Measurements from ENCODE around the gene FAM177A1.
"Not testable (repeated sequence)": the region's sequence is repeated elsewhere in the genome, so short reads cannot be mapped to it uniquely, and the experiment has no call there.

FAM177A1 gene, protein sequence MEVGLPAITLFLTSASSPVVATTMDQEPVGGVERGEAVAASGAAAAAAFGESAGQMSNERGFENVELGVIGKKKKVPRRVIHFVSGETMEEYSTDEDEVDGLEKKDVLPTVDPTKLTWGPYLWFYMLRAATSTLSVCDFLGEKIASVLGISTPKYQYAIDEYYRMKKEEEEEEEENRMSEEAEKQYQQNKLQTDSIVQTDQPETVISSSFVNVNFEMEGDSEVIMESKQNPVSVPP

DNA sequence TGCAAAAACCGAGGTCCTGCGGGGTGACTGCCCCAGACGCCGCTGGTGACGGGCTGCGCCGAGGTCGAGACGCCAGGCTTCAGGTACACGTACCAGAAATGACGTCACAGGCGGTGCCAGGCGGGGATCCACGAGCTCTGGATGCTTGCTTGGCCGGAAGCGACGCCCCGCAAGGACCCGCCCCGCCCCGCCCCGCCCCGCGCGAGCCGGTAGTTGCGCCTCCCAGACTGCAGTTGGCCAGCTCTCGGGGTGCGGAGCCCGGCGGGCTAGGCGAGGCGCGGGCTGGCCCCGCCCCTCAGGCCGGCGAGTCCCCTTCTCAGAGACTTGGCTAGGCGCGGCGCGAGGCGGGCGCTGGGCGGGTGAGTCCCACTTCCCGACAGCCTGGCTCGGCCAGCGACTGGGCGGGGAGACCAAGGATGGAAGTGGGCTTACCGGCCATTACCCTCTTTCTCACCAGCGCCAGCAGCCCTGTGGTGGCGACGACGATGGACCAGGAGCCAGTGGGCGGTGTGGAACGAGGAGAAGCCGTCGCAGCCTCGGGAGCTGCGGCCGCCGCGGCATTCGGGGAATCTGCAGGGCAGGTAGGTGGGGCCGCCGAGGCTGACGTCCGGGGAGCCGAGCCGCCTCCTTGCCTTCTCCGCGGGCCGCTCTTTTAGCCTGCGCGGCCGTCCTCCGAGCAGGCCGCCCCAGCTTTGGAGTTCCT is at the start of gene FAM177A1:
Gene FAM177A1 (plus strand): TSS at position 225 of the 703 bp plus-strand sequence. CDS start 192 bp downstream, at position 417.
- H3K27ac Mint-ChIP-seq, result peak within 1 kb of the TSS; percentile 93
- no peaks in the 10 kb centered on the region for H3K9me3 Mint-ChIP-seq
- H3K4me3 Mint-ChIP-seq, result peak within 1 kb of the TSS; percentile 98
- no peaks in the 10 kb centered on the region for H3K36me3 Mint-ChIP-seq
- H3K4me1 Mint-ChIP-seq, result peaks cover 26% of the 10 kb centered on the region
- ATAC-seq, result peak; percentile 99
- H3K27me3 Mint-ChIP-seq, result no peaks in the 10 kb centered on the region

DNA sequence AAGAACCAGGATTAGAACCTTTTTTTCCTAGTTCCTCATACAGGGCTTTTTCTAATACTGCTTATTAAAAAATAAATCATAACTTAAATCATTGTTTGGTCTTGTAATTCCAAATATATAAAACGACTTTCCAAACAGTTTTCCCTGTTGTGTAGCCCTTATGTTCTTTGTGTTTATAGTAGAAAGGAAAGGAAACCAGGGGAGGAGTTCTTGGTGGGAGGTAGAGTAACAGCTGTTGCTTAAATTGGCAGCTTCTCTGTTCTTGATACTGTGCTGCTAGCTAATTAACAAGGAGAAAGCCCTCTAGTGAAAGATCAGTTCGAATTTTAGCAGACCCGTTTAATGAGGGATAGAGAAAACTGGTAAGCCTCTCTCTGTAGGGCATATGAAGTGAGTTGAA is 48.3 kb upstream of the FAM177A1 start:
- H3K9me3 Mint-ChIP-seq, result no peaks in the 10 kb centered on the region
- H3K4me3 Mint-ChIP-seq, result no peak overlapping the region
- no peak for ATAC-seq
- H3K27me3 Mint-ChIP-seq, result no peaks in the 10 kb centered on the region
- H3K36me3 Mint-ChIP-seq, result peaks cover 26% of the 10 kb centered on the region
- peaks cover 10% of the 10 kb centered on the region for H3K4me1 Mint-ChIP-seq
- no peak overlapping the region for H3K27ac Mint-ChIP-seq

DNA sequence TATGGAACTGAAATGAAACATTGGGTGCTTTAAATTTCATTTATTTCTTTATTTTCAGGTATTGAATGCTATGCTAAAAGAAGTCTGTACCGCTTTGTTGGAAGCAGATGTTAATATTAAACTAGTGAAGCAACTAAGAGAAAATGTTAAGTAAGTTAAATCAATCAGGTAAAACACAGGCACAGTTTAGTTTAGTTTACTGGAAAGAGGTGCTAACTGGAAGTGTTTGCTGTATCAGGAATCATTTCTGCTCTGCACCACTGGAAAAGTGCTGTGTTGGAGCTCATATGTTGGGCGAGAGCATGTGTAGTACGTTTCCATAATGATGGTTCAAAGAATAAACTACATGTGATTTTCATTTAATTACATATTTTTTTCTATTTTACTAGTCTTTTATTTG is 46.6 kb upstream of the FAM177A1 start:
- Mint-ChIP-seq H3K9me3 (no peaks in the 10 kb centered on the region), H3K4me3 (no peak overlapping the region), H3K36me3 (peaks cover 30% of the 10 kb centered on the region), H3K27ac (no peak overlapping the region), H3K4me1 (peaks cover 4% of the 10 kb centered on the region), H3K27me3 (no peaks in the 10 kb centered on the region)
- no peak for ATAC-seq

DNA sequence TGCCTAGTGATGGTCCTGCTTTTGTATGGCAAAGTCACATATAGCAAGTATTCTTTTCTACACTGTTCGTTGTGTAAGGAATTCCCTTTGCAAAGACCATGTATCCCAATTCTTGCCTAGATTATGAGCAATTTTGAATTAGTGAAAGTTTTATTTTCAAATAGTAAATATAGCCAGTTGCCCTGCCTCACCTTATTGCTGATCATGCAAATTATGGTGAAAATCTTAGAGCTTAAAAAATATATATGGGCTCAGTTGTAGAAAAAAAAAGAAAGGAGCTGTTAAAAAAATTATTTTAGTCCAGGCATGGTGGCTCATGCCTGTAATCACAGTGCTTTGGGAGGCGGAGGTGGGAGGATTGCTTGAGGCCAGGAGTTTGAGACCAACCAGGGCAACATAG is 44.5 kb upstream of the FAM177A1 start:
- Mint-ChIP-seq H3K36me3 (peaks cover 43% of the 10 kb centered on the region), H3K27ac (no peak overlapping the region), H3K9me3 (no peaks in the 10 kb centered on the region), H3K27me3 (no peaks in the 10 kb centered on the region), H3K4me3 (no peak overlapping the region), H3K4me1 (no peaks in the 10 kb centered on the region)
- no peak for ATAC-seq

DNA sequence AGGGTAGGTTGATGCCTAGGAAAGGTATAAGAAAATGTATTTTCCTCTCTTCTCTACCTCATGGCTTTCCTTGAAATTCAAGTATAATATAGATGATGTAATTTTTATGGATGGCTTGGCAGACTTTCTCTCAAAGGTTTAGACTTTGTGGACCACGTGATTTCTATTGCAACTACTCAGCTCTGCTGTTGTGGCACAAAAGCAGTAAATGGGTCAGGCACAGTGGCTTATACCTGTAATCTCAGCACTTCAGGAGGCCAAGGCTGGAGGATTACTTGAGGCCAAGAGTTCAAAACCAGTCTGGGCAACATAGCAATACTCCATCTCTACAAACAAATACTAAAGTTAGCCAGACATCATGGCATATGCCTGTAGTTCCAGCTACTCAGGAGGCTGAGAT is 41.2 kb upstream of the FAM177A1 start:
- Mint-ChIP-seq H3K36me3 (peaks cover 45% of the 10 kb centered on the region), H3K4me1 (no peaks in the 10 kb centered on the region), H3K9me3 (no peaks in the 10 kb centered on the region), H3K27me3 (no peaks in the 10 kb centered on the region), H3K27ac (no peak overlapping the region), H3K4me3 (no peak overlapping the region)
- ATAC-seq, result no peak

DNA sequence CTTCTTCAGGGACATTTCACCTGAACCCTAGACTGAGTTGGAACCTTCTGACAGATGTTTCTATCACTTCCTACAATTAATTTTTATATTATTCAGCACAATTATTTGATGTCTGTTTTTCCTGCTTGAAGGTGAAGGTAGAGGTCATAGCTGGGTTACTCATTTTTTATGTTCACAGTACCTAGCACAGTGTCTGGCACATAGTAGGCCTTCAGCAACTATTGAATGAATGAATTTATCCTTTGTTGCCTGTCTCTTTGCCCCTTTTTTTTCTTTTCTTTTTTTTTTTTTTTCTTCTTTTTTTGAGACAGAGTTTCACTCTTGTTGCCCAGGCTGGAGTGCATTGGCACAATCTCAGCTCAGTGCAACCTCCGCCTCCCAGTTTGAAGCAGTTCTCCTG is 29.5 kb upstream of the FAM177A1 start:
- H3K27me3 Mint-ChIP-seq, result no peaks in the 10 kb centered on the region

DNA sequence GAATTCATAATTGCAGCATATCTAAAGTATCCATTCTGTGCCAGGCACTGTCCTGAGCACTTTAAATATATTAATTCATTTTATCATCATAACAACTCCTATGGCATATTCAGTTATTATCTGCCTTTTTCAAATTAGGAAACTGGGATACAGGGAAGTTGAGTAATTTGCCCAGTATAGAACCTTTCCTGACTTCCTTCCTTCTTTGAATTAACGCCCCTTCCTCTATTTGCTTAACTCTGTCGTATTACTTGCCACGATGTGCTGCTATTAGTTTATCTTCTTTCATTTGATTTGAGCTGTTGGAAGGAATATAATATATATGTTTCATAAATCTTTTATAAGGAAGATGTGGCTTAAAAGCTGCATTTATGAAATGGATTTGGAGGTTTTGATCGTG is 25.4 kb upstream of the FAM177A1 start:
- H3K4me1 Mint-ChIP-seq, result no peaks in the 10 kb centered on the region
- H3K27ac Mint-ChIP-seq, result no peak overlapping the region
- H3K9me3 Mint-ChIP-seq, result no peaks in the 10 kb centered on the region
- no peak for ATAC-seq
- H3K36me3 Mint-ChIP-seq, result peaks cover 78% of the 10 kb centered on the region
- no peaks in the 10 kb centered on the region for H3K27me3 Mint-ChIP-seq
- no peak overlapping the region for H3K4me3 Mint-ChIP-seq

More for the DNA sequence above, 29.5 kb upstream of the FAM177A1 start:
- Mint-ChIP-seq H3K9me3 (no peaks in the 10 kb centered on the region), H3K4me1 (no peaks in the 10 kb centered on the region), H3K36me3 (peaks cover 68% of the 10 kb centered on the region), H3K4me3 (no peak overlapping the region), H3K27ac (no peak overlapping the region)
- ATAC-seq, result no peak

DNA sequence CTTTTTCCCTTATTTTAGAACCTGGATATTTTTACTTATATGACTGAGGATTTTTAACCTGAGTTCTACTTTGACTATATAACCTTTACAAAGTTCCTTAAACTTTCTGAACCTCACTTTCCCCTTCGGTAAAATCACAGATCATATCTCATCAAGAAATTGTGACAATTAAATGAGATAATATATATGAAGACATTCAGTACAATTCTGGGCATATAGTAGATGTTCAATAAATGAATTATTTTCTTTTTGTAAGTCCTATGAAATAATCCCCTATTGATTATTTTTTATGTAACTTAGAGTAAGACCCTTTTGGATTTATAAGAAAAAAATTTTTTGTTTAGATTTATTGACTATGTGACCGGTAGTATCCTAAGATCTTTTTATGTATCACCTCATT is 17.6 kb upstream of the FAM177A1 start:
- Mint-ChIP-seq H3K4me3 (no peak overlapping the region), H3K27me3 (no peaks in the 10 kb centered on the region), H3K4me1 (no peaks in the 10 kb centered on the region), H3K9me3 (peaks cover 2% of the 10 kb centered on the region), H3K27ac (no peak overlapping the region), H3K36me3 (peaks cover 60% of the 10 kb centered on the region)
- no peak for ATAC-seq

DNA sequence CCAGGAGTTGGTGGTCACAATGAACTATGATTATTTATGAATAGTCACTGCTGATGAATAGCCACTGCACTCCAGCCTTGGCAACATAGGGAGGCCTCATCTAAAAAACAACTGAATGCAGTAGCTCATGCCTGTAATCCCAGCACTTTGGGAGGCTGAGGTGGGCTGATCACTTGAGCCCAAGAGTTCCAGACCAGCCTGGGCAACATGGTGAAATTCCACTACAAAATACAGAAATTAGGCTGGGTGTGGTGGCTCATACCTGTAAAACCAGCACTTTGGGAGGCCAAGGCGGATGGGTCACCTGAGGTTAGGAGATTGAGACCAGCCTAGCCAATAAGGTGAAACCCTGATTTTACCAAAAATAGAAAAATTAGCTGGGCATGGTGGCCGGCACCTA is 13.5 kb upstream of the FAM177A1 start:
- Mint-ChIP-seq H3K4me1 (peaks cover 6% of the 10 kb centered on the region), H3K27me3 (no peaks in the 10 kb centered on the region), H3K36me3 (peaks cover 45% of the 10 kb centered on the region), H3K9me3 (peaks cover 14% of the 10 kb centered on the region), H3K27ac (no peak overlapping the region), H3K4me3 (no peak overlapping the region)
- no peak for ATAC-seq

DNA sequence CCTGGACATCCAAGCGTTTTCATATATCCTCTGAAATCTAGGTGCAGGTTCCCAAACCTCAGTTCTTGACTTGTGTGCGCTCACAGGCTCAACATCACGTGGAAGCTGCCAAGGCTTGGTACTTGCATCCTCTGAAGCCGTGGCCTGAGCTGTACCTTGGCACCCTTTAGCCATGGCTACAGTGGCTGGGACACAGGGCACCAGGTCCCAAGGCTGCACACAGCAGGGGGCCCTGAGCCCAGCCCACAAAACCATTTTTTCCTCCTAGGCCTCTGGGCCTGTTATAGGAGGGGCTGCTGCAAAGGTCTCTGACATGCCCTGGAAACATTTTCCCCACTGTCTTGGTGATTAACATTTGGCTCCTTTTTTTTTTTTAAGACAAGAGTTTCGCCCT is 11.6 kb upstream of the FAM177A1 start:
- peaks cover 14% of the 10 kb centered on the region for H3K9me3 Mint-ChIP-seq
- peaks cover 6% of the 10 kb centered on the region for H3K4me1 Mint-ChIP-seq
- no peak overlapping the region for H3K4me3 Mint-ChIP-seq
- no peak for ATAC-seq
- no peak overlapping the region for H3K27ac Mint-ChIP-seq
- peaks cover 31% of the 10 kb centered on the region for H3K36me3 Mint-ChIP-seq
- H3K27me3 Mint-ChIP-seq, result no peaks in the 10 kb centered on the region

DNA sequence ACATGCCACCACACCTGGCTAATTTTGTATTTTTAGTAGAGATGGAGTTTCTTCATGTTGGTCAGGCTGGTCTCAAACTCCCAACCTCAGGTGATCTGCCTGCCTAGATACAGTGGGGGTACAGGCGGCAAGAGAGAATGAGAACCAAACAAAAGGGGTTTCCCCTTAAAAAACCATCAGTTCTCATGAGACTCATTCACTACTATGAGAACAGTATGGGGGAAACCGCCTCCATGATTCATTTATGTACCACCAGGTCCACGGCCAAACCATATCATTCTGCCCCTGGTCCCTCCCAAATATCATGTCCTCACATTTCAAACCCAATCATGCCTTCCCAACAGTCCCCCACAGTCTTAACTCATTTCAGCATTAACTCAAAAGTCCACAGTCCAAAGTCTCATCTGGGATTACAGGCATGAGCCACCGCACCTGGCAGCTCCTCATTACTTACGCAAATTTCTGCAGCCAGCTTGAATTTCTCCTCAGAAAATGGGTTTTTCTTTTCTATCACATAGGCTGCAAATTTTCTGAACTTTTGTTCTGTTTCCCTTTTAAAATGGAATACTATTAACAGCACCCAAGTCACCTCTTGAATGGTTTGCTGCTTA is 11.0 kb upstream of the FAM177A1 start:
- not testable (repeated sequence) for H3K4me3 Mint-ChIP-seq, H3K27ac Mint-ChIP-seq, H3K4me1 Mint-ChIP-seq, H3K27me3 Mint-ChIP-seq
- peaks cover 14% of the 10 kb centered on the region for H3K9me3 Mint-ChIP-seq
- peaks cover 30% of the 10 kb centered on the region for H3K36me3 Mint-ChIP-seq
- peak; percentile 39 for ATAC-seq

DNA sequence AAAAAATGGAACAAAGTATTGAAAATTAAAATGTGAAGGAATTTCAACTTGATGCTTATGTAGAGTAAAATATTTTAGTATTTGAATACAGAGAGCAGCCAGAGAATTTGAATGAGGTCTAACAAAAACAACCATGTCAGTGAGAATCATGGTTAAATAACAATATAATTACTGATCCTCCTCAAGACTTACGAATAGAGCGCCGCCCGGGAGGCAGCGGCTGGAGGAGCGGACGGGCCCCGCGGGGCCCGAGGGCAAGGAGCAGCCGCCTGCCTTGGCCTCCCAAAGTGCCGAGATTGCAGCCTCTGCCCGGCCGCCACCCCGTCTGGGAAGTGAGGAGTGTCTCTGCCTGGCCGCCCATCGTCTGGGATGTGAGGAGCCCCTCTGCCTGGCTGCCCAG is 7.8 kb upstream of the FAM177A1 start:
- Mint-ChIP-seq H3K9me3 (peaks cover 14% of the 10 kb centered on the region), H3K36me3 (peaks cover 19% of the 10 kb centered on the region)
- not testable (repeated sequence) for H3K27me3 Mint-ChIP-seq, ATAC-seq, H3K4me3 Mint-ChIP-seq, H3K4me1 Mint-ChIP-seq, H3K27ac Mint-ChIP-seq

DNA sequence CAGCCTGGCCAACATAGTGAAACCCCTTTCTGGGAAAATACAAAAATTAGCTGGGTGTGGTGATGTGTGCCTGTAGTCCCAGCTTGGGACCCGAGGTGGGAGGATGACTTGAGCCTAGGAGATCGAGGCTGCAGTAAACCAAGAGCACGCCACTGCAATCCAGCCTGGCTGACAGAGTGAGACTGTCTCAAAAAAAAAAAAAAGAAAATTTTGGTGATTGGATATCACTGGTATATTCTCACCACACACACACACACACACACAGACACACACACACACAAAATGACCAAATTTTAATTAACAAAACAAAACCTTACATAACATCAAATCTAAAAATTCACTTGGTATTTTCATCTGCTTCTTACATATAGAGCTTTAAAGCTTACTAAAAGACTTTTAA is 3.4 kb upstream of the FAM177A1 start:
- no peaks in the 10 kb centered on the region for H3K9me3 Mint-ChIP-seq

DNA sequence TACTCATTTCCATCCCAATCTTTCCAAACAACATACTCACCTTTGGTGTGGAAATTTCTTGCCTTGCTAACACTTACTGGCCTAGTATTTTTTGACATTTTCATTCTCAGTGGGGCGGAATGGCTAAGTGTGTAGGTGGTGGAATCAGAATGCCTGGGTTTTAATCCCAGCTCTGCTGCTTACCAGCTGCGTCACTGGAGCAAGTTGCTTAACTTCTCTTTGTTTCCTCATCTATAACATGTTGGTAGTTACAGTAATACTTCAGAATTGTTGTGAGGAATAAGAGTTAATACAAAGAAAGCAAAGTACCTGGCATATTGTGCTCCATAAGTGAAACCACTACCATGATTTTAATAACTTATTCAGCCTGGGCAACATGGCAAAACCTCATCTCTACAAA is 3.0 kb upstream of the FAM177A1 start:
- ATAC-seq, result no peak
- Mint-ChIP-seq H3K27ac (no peak overlapping the region), H3K4me3 (no peak overlapping the region), H3K9me3 (no peaks in the 10 kb centered on the region), H3K4me1 (peaks cover 23% of the 10 kb centered on the region), H3K36me3 (no peaks in the 10 kb centered on the region), H3K27me3 (no peaks in the 10 kb centered on the region)

More for the DNA sequence above, 3.4 kb upstream of the FAM177A1 start:
- Mint-ChIP-seq H3K27ac (no peak overlapping the region), H3K36me3 (no peaks in the 10 kb centered on the region), H3K27me3 (no peaks in the 10 kb centered on the region), H3K4me3 (no peak overlapping the region), H3K4me1 (peaks cover 19% of the 10 kb centered on the region)
- no peak for ATAC-seq

DNA sequence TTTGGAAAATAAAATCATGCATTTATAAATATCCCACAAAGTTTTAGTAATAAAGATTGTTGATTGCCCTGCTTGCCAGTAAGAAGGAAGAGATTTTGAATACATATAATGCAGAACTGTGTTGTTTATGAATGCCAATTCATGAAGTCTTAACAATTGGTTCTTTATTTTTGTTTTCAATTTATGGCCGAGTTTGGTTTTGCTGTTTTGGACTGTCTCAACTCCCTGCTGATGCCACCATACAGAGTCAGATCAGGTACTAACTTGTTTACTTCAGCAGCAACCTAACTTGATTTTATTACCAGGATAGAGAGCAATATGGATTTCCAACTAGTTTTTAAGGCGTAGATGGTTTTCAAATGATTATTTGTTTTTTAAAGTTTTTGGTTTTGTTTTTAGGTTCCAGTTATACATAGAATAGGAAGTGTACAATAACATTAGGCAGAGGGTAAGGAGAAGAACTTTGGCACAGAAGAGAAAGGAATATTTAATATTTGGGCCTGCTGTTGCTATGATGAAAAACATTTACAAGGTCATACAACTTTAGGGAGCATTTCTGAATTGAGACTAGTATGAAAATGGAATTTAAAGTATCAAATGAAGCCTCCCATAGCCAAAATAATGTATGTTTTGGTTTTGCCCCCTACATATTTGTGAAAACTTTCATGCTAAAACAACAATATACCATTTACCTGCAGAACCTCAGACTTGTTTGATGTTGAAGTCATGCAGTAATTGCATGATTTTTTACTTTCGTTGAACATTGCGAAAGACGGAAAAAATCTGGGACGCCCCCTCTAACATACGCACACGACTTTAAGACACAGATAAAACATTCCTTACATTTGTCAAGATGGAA is 904 bp upstream of the FAM177A1 start:
- H3K27ac Mint-ChIP-seq, result peak overlapping the region; percentile 93
- no peak for ATAC-seq
- peak overlapping the region; percentile 98 for H3K4me3 Mint-ChIP-seq
- H3K27me3 Mint-ChIP-seq, result no peaks in the 10 kb centered on the region
- H3K4me1 Mint-ChIP-seq, result peaks cover 26% of the 10 kb centered on the region
- H3K36me3 Mint-ChIP-seq, result no peaks in the 10 kb centered on the region
- no peaks in the 10 kb centered on the region for H3K9me3 Mint-ChIP-seq

Measured in stimulated activated memory B cell treated with anti-CD40 and anti-IgM and Interleukin-4, amounts not matched to agents 10 μg/mL and 1 μg/mL and 100 μg/mL, for 72 hours (primary cell).